CD4-positive, alpha-beta T cell treated with Interleukin-12 subunit alpha and Interleukin-12 subunit beta, for 1 hour (primary cell): ENCODE results near the gene VCX2.
"Not testable (repeated sequence)": the region's sequence is repeated elsewhere in the genome, so short reads cannot be mapped to it uniquely, and the experiment has no call there.

ENCODE experiments used
- DNase-seq: peaks from one replicate; pipeline ENCODE4 v3.0.0-alpha.2; 2020

Gene VCX2

DNA sequence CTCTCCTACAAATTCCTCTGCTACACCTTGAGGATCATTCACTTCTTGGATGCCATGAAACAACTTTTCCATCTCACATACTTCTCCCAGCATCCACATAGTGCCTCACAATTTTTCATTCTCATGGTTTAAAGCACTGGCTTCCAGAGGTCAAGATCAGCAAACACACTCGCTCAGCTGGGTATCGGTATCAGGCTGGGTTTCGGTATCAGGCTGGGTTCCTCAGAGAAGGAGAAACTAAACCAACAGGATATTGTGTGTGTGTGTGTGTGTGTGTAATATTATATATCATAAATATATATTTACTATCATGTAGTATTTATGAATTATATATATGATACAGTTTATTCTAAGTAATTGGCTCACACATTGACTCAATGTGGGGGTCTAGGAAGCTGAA lies at the start of gene VCX2:
TSS of gene VCX2 (minus strand) at position 99 of the 400 bp plus-strand sequence. CDS start 624 bp downstream, outside the sequence.
- not testable (repeated sequence) for DNase-seq

DNA sequence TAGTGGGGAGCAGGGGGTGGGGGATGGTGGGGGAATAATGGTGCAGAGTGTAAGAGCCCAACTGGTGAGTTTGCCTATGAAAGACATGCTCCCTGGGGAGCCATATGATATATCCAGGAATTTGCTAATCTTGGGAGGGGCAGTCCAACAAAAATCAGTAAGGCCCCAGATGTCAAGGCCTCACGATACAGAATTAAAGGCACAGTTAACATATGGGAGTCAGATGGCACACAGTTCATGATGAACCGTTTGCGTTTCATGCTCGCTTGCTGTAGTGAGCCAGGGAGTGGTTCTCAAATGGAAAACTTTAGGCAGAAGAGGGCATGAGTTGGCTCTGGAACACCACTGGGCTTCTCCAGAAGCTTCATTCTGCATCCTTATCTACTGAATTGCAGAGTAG lies 33.9 kb upstream of the VCX2 start:
- DNase-seq: no peak

DNA sequence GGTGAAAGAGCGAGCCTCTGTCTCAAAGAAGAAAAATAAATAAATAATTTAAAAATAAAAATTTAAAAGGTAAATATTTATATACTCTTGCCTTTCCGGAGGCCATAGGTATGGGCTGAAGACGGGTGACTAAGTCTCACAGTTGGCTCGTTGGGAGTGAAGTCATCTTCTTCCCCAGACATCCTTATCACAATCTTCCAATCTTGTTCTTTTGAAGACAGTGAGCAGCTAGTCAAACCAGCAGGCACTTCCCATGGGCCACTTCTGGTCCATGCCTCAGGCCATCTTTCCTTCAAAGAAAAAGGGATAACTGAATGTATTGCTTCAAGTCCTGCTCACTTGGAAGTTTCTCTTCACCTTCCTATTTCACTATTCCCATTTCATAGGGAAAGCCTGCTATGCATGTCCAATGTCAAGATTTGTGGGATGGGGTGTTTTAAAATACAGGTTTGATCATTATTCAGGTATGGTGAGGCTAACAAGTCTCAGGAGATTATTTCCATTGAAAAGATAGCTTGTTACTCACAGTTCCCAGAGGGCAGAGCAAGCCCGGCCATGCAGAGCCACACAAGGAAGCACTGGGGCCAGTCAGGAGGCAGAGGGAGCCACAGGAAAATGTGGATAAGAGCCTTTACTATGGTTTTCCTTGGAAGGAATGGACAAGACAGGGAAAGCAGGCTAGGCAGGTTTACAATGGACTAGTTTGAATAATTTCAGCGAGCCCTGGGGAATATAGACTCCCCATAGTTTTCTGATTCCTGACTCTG lies 33.3 kb upstream of the VCX2 start:
- DNase-seq: no peak

DNA sequence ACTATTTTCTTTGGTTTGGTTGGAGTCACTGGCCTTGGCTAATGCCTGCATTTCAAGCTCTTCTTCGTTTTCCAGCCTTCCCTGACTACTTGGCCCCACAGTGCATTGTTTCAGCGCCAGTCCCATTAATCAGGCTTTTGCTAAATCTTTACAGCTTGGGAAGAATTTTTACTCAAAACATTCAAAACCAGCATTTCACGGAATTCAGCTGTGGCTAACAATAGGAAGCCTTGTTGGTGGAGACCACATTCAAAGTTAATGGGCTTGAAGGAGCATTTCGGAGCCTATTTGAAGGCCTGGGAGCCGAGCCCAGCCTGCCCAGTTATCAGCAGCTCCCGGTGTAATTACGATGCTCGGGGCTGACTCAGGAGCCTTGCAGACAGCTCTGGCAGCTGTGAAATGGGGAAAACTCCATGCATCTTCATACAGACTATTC lies 30.8 kb upstream of the VCX2 start:
- no peak for DNase-seq

DNA sequence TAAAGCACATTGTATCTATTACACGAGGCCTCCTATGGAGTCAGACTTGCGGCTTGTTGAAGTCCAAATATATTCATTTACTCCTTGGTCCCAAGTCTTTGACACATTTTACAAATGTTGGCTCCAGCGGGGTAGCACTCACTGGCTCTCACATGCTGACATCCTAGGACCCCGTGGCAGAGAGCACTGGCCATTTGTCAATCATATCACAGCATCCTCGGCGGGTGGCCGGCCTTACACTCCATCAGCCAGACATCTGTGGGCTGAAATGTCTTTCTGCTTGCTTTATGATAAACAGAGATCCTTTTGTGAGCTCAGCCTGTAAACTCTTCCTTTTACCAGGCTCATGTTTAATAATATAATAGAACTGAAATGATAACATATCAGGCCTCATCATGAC lies 25.7 kb upstream of the VCX2 start:
- DNase-seq: no peak

DNA sequence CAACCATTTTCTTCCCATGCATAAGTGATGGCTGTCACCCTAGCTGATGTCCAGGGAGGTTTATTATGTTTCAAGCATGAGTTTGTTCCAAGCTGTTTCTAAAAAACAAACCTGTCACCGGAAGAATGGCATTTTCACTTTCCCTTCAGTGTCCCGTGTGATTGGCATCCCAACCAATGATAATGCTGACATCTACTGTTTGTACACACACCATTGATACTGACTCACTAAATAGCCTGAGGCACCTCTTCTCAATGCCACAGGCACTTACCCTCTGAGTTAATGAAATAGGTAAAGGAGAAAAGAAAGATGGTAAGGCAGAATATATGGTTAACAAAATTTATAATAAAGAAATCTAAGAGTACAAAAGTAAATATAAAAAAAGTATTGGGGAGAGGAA lies 23.1 kb upstream of the VCX2 start:
- DNase-seq: no peak

DNA sequence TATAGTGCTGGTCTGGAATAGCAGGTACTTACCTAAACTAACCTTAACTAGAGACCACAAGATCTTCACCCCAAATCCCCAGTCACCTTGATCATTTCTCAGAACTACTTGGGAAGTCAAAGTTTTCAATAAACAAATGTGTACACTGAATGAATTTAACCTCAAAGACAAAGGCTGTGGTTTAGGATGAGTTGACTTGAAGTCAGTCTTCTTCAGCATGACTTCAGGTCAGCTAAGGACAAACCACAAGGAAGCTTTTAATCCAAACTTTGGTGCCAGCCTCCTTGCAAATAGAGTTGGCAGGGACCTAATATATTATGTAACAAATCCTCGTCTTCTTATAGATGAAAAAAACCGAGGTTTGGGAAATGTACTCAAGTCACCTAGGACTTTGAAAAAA lies 21.2 kb upstream of the VCX2 start:
- no peak for DNase-seq

DNA sequence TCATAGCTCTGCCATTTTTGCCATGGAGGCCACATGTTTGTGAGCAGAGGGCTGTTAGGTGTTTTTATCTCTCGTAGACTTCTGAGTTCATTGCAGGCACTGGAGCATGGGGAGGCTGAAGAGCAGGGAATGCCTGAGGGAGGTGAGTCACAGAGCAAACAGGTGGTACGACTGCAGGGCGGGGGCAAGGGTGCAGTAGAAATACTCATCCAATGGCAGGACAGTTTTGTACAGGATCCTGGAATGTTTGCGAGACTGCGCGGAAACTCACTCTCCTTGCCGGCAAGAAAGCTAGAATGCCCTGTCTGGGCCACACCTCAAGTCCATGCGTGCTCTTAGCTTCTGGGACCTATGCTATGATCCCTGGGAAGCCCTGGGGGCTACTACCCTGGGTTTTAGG lies 20.0 kb upstream of the VCX2 start:
- DNase-seq: no peak

DNA sequence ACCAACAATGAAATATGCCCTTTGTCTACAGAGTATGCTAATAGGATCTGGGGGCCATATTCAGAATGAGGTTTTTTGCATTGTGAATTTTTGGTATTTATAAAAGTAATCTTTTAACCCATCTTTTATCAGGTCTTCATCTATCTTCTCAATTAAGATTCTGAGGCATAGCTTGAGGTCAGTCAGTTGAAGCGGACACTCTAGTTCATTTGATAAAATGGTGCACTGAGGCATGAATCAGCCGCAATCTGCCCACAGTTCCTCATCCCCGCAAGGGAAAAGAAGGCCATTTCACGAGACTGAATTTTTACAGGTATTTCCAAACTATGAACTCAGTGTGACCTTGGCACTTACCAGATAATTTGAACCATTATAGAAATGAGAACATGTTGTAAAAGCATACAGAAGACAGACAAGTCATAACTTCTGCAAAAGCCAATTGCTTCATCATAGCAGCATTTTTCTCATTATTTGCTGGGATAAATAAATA lies 19.3 kb upstream of the VCX2 start:
- no peak for DNase-seq

DNA sequence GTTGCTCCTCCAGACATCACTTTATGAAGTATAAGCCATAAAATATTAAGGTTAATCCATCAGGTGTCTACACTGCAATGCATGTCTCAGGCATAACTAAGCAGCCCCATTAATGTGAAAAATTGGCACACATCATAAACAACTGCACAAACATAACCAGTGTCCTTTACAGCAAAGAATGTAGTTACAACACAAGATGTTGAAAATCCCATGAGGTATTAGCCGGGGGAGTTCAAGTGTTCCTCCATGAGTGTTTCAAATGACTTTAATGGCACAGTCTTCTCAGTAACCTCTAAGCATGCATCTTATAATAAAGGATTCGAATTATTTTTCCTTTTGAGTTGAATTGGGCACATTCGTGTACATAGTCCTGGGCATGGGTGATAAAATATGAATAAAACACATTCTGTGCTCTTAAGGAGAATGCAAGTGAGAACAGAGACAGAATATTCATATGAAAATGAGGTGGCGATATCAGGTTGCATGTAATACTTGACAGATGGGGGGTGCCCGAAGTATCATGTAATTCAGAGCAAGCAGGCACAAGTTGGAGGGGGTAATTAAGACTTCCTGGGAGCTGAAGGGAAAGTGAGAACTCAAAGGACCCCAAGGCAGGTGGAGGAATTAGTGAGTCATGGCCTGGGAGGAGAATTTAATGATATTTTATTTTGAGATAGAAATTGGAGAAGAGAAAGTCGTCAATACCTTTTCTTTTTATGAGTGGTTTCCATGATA lies 18.2 kb upstream of the VCX2 start:
- DNase-seq: no peak

DNA sequence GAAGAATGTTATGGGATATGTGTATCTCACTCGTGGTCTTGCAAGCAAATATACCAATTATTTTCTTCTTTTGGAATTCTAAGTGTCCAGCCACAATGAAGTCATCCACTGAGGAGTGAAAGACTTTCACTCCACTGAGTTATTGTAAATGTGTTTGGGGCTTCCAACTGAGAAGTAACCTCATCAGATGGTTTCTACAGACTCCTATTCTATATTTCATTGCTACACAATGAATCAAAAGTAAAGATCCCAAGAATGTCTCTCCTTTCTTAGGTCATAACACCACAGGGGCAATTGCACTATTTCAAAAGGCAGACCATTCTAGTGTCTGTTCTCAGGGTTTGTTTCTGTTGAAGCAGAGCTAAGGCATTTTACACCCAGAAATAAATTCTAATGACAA lies 12.3 kb upstream of the VCX2 start:
- DNase-seq: no peak

DNA sequence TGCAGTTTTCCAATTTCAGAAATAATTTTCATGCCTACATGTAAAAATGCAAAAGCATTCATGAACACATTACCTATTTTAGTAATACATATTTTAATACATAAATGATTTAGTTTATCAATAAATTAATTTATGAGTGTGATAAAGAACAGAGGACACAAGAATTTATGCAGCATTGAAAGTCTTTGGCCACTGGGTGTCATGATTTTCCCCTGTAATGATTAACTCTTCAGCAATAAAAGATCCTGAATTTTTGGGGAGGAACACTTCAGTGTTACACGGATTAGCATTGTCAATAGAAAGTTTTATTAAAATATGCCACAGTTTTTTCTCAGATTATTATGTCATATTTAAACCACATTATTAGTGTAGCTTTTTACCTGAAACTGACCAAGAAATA lies 8.6 kb upstream of the VCX2 start:
- DNase-seq: no peak

DNA sequence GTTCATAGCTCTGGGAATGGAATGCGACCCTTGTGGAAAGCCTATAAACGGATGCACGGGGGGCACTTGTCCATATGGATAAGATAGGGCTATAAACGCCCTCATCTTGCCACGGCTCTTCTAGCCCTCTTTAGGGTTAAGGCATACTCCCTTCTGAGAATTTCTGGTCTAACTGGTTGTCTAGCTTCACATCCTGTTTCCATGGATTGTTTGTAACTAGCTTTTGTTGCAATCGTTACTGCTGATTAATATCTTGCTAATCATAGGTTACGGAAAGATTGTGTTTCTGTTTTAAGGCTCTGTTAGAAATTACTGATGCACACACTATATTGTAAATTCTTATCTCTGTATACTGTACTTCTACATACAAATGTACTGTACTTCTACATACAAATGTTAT lies 17.1 kb downstream of the VCX2 start:
- DNase-seq: not testable (repeated sequence)

DNA sequence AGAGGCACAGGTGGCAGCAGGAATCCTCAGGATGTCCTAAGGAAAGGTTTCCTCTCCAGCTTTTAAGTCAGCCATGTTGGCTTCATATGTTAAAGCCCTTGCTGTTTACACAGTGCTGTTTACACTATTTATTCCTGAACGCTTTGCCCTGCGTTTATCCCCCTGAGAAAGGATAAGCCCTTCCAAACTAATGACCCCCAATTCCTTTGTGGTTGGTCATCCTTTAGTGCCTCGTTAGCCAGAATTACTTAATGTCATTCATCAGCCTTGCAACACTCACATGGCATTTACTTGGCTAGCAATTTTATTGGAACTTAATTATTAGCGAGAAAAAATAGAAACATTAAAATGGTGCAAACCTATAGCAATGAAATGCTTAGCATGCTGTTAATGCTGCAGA lies 23.8 kb downstream of the VCX2 start:
- DNase-seq: no peak

DNA sequence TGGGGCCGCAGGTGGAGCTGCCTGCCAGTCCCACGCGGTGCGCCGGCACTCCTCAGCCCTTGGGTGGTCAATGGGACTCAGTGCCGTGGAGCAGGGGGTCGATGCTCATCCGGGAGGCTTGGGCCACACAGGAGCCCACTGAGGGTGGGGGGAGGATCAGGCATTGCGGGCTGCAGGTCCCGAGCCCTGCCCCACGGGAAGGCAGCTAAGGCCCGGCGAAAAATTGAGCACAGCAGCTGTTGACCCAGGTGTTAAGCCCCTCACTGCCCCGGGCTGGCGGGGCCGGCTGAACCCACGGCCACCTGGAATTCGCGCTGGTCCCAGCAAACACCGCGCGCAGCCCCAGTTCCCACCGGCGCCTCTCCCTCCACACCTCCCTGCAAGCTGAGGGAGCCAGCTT lies 26.1 kb downstream of the VCX2 start:
- no peak for DNase-seq

DNA sequence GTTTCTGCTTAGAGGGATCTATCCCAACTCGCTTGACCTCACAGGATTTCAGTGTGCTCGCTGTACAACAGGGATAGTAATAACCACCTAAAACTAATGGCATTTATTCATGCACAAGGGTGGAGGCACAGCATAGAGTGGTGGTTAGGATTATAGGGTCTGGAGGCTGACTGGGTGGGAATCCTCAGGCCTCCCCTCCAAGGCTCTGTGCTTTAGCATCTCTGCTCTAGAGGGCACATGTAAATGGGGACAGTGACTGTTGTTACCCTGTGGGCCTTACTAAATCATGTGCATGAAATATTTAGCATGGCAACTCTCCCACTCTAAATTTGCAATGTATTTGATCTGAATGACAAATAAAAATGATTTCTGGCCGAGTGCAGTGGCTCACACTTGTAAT lies 29.2 kb downstream of the VCX2 start:
- no peak for DNase-seq

DNA sequence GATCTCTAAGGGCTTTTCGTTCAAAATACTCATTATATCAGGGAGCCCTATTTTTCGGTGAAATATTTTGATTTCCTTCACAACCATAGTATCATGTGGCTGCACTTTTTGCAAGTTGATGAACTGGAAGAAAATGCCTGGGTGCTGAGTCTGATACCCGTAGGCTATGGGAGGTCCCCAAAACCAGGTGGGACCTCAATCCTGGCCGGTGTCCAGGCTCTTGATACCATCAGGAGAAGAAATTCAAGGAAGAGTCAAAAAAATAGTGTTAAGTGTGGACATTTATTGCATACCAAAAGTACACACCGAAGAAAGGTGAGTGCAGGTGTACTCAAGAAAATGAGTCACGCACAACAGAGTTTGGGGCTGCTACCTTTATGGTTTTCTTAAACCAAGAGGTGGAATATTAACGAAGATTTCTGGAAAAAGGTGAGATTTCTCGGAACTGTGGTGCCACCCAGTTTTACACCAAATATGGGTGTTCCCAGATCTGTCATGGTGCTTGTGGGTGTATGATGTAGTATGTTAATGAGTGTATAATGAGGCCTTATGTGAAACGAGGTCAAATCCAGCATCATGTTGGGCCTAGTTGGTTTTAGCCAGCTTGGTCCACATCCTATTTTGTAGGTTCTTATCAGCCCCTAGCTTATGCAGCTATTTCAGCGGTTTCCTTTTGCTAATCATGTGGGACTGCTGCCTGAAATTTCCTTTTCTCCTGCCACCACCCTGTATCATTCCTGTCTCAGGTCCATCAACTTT lies 29.9 kb downstream of the VCX2 start:
- DNase-seq: no peak

DNA sequence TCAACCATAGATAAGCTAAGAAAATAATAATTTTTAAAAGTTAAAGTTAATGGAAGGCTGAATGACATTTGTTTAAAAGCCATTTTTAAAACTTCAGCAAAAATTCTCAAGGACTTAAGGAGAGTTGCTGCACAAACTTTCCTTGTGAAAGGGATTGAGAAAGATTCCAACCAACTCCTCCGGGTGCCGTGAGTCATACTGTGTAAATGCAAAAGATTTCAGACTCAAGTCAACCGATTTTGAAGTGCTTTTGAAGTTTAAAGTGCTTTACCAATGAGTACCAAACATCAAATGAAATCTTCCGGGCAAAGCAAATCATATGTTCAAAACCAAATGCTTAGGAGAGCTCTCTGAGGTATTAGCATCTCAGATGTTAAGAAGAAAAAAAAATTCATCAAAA lies 31.4 kb downstream of the VCX2 start:
- no peak for DNase-seq

DNA sequence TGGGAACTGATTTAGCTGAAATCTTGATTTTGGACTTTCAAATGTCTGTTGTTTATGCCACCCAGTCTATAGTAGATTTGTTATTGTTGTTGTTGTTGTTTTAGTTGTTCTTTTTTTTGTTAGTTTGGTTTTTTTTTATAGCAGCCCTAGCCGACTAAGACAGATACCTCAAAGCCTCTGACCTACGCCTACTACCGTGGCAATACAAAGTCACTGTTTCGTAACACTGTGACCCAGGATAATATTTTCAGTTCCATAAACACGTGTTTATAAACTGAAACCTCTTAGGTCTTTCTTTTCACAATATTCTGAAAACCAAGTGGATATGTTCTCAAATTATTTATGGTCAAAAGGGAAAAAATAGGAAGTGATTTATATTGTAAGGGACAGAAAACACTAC lies 32.8 kb downstream of the VCX2 start:
- DNase-seq: no peak

DNA sequence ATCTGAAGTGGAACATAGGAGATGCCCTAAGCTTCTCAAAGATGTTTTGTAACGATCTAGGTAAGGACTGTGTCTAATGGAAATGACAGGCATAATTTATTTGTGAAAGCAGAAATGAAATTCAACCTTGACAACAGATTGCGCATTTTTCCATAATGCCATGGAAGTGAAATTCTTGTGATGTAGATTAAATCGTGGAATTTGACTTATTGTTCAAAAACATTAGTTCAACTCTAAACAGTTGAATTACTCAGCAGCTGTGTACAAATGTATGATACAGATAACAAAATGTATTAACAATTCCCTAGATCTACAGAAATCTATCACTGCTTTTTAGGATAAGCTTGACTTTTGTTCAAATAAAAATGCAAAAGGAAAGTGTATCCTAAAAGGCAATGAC lies 44.4 kb downstream of the VCX2 start:
- no peak for DNase-seq

DNA sequence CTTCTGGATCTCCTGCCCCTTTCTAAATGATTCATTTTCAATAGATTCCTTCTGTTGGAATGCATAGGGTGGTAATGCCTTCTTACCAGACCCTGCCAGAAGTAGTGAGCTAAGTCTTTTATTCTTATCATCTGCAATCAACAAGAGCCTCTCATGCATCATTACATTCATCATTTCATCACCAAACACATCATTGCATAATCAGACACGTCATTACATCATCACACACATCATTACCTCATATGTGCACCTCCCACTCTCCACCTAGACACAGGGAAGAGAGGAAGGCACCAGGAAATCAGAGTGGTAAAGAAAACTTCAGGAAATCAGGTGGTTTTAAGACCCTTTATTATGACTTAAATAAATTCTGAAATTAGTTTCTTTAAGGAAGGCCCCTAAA lies 45.0 kb downstream of the VCX2 start:
- DNase-seq: no peak

DNA sequence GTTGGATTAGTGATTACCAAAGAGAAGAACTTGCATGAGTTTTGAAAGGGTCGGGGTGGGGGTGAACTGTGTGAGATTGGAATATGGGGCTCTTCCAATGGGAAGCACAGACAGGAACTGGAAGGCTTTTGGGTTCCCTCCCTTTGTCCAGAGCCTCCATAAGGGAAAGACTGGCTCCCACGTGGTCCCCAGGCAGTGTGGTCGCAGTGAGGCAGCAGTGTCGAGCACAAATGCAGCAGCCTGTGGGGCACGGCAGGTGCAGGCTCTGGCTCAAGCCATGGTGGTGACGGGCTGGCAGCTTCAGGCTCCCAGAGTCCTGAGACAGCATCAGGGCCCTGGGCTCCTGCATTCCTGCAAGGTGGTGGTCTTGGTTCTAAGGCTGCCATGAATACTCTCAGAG lies 45.5 kb downstream of the VCX2 start:
- no peak for DNase-seq

DNA sequence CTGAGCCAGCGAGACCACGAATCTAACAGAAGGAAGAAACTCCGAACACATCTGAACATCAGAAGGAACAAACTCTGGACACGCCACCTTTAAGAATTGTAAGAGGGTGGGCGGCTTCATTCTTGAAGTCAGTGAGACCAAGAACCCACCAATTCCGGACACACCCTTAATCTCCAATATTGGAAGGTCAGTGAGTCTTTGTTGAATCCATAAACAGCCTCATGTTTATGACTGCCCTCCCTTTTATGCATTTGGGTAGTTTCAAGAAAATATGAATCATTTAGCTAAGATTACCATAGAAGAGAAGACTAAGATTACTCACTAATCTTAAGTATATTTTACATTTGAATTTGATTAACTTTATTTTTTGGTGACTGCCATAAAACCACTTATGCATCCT lies 48.5 kb downstream of the VCX2 start:
- no peak for DNase-seq

DNA sequence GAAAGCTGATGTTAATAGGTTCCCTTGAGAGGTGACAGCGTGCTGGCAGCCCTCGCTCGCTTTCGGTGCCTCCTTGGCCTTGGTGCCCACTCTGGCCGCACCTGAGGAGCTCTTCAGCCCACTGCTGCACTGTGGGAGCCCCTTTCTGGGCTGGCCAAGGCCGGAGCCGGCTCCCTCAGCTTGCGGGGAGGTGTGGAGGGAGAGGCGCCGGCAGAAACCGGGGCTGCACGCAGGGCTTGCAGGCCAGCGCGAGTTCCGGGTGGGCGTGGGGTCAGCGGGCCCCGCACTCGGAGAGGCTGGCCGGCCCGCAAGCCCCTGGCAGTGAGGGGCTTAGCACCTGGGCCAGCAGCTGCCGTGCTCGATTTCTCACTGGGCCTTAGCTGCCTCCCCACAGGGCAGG lies 49.7 kb downstream of the VCX2 start:
- DNase-seq: not testable (repeated sequence)
